B cell (primary cell): ENCODE measurements around the gene NPBWR2. TPM values are rescaled to one million over a fixed set of nuclear protein-coding genes. Genes with fewer than 3 reads are reported as not detected.
"Not testable (repeated sequence)": the region's sequence is repeated elsewhere in the genome, so short reads cannot be mapped to it uniquely, and the experiment has no call there.

Source experiments
- ATAC-seq: fragments of 200-7000 bp; cut with Tn5 transposase; one replicate; pipeline ENCODE4 v1.10.0; 2021; ENCODE audit warnings: low read depth, mild to moderate bottlenecking, moderate number of reproducible peaks, moderate library complexity
- CTCF ChIA-PET: fragments of 350-600 bp; sonication (Branson Sonifier 250); formaldehyde crosslinking; loops from one replicate; lab custom pipeline; 2021; ENCODE audit warnings: antibody characterized with exemption, inconsistent platforms; lab: Charles Lee
- POLR2A ChIA-PET: fragments of 350-600 bp; sonication (Branson Sonifier 250); formaldehyde crosslinking; loops from one replicate; lab custom pipeline; 2021; ENCODE audit warnings: antibody characterized with exemption; lab: Charles Lee
- DNase-seq: peaks from one replicate; pipeline ENCODE4 v3.0.0; 2013
- H2AFZ ChIP-seq: 2 replicates; pipeline ENCODE4 v1.6.1; 2012; ENCODE audit warnings: mild to moderate bottlenecking, low read depth, low read length; ENCODE audit not compliant: insufficient read depth, poor library complexity, severe bottlenecking
- H3K27ac ChIP-seq, 2 donors: 1 replicate in 1 of 2; 2 replicates in 1 of 2; pipeline ENCODE4 v1.5.1; 2012 to 2013; ENCODE audit warnings: low read length in 2 of 2, mild to moderate bottlenecking in 2 of 2, moderate library complexity in 1 of 2
- H3K27me3 ChIP-seq, 4 experiments: fragments of 200-600 bp in 1 of 4; sonication (generic) in 1 of 4; replicated peaks in 1 of 4; 1 replicate in 2 of 4; 2 replicates in 2 of 4; pipeline versions ENCODE4 v1.6.1 to v1.7.0; 2013 to 2016; ENCODE audit warnings: low read length in 3 of 4, mild to moderate bottlenecking in 2 of 4, mixed read lengths in 1 of 4, moderate library complexity in 1 of 4; ENCODE audit not compliant: insufficient read depth in 4 of 4, control insufficient read depth in 3 of 4; ENCODE audit errors: control extremely low read depth in 1 of 4
- H3K36me3 ChIP-seq, 2 experiments: replicated peaks in 1 of 2; 1 replicate in 1 of 2; 2 replicates in 1 of 2; pipeline versions ENCODE4 v1.6.1 to v1.7.1; 2013; ENCODE audit warnings: low read length in 1 of 2; ENCODE audit not compliant: insufficient read depth in 2 of 2, control insufficient read depth in 1 of 2; ENCODE audit errors: control extremely low read depth in 1 of 2, extremely low read depth in 1 of 2
- H3K4me1 ChIP-seq, 2 donors: fragments of 200-600 bp in 1 of 2; sonication (generic) in 1 of 2; 1 replicate in 1 of 2; 2 replicates in 1 of 2; pipeline versions ENCODE4 v1.5.1 to v1.6.1; 2013 to 2017; ENCODE audit warnings: low read length in 2 of 2; ENCODE audit not compliant: control insufficient read depth in 2 of 2, insufficient read depth in 2 of 2
- H3K4me2 ChIP-seq: replicated peaks from 2 replicates; pipeline ENCODE3; 2012; ENCODE audit warnings: mild to moderate bottlenecking, low read depth, low read length; ENCODE audit not compliant: poor library complexity, severe bottlenecking
- H3K4me3 ChIP-seq, 5 experiments: fragments of 200-600 bp in 1 of 5; sonication (generic) in 1 of 5; 1 replicate in 3 of 5; 2 replicates in 2 of 5; pipeline versions ENCODE4 v1.5.1 to v1.7.0; 2011 to 2016; ENCODE audit warnings: low read length in 4 of 5, mild to moderate bottlenecking in 4 of 5, low read depth in 2 of 5, control low read depth in 1 of 5, moderate library complexity in 1 of 5; ENCODE audit not compliant: insufficient read depth in 1 of 5; ENCODE audit errors: control extremely low read depth in 1 of 5, extremely low read depth in 1 of 5
- H3K79me2 ChIP-seq: fragments of 200-600 bp; sonication (generic); one replicate; pipeline ENCODE4 v1.6.0; 2016; ENCODE audit warnings: low read length; ENCODE audit not compliant: control insufficient read depth, insufficient read depth
- H3K9ac ChIP-seq: fragments of 200-600 bp; sonication (generic); 2 replicates; pipeline ENCODE4 v1.6.1; 2017; ENCODE audit warnings: mild to moderate bottlenecking, low read length, moderate library complexity
- H3K9me3 ChIP-seq, 3 donors: one replicate each; pipeline versions ENCODE4 v1.6.1 to v1.7.1; 2013; ENCODE audit warnings: low read length in 2 of 3; ENCODE audit not compliant: control insufficient read depth in 2 of 3, insufficient read depth in 1 of 3; ENCODE audit errors: control extremely low read depth in 1 of 3
- H4K20me1 ChIP-seq: 2 replicates; pipeline ENCODE4 v1.6.0; 2012; ENCODE audit warnings: mild to moderate bottlenecking, low read length; ENCODE audit not compliant: insufficient read depth, control insufficient read depth, poor library complexity, severe bottlenecking
- H3K27ac Mint-ChIP-seq: one replicate; pipeline ENCODE4 v1.8.0; 2021; ENCODE audit warnings: mixed read lengths
- H3K27me3 Mint-ChIP-seq: one replicate; pipeline ENCODE4 v1.8.0; 2021; ENCODE audit warnings: mixed read lengths
- H3K4me1 Mint-ChIP-seq: one replicate; pipeline ENCODE4 v1.8.0; 2021; ENCODE audit warnings: mixed read lengths
- H3K4me3 Mint-ChIP-seq: one replicate; pipeline ENCODE4 v1.8.0; 2021; ENCODE audit warnings: mixed read lengths
- H3K9me3 Mint-ChIP-seq: one replicate; pipeline ENCODE4 v1.8.0; 2022; ENCODE audit warnings: mixed read lengths; ENCODE audit not compliant: insufficient read depth
- EZH2 ChIP-seq: IDR thresholded peaks from 2 replicates; pipeline ENCODE4 v1.6.1; 2012; ENCODE audit warnings: borderline replicate concordance, low read depth, mild to moderate bottlenecking, moderate library complexity, low read length; ENCODE audit not compliant: insufficient read depth, poor library complexity, severe bottlenecking
- WGBS: methylation state at CpG from one replicate; pipeline ENCODE4 v1.1.5; 2013; ENCODE audit warnings: missing lambda C conversion rate; ENCODE audit not compliant: insufficient coverage; 5-methylcytosine and 5-hydroxymethylcytosine counted together
- intact Hi-C: fragments of 100-400 bp; cut with micrococcal nuclease; formaldehyde crosslinking; loops from one replicate; pipeline ENCODE4 v1.10.0; 2022
- polyA plus RNA-seq: library from polyadenylated mRNA; depleted of rRNA; stranded (reverse); fragments of >200 nt; gene quantifications from 2 replicates; pipeline ENCODE4 v1.2.3, GENCODE V29; 2012
- total RNA-seq, 2 donors: library from RNA; stranded (reverse); fragments of 120-200 nt in 1 of 2; gene quantifications; 1 replicate in 1 of 2; 2 replicates in 1 of 2; pipeline versions ENCODE4 v1.2.3 to v1.2.4, GENCODE V29; 2013 to 2022
- TF ChIP-seq, protein P1 (sequence below): fragments of 200-600 bp; IDR thresholded peaks from one replicate; pipeline ENCODE4 v1.8.0; 2022; ENCODE audit warnings: antibody characterized with exemption, mild to moderate bottlenecking

NPBWR2 gene
- total and polyA plus RNA-seq, 2 donors (not counting 1 experiment from before 2014, with no cell fraction given): 0.21 TPM; not detected in 1

DNA sequence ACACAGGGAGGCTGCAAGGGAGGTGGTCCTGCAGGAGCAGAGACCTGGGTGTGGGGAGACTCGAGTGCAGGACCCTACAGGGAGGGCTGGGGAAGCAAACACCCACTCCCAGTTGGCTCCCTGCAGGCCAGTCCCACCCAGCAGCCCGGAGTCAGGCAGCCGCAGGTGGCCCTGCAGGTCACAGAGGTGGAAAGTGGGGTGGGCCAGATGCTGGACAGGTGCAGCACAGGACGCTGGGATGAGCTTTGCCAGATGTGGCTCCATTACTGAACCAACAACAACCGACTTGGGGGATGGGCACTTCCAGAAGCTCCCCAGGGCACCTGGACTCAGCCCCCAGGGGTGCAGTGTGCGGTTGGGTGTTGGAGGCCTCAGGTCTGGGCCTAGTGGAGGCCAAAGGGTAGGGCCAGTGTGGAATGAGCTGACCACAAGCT, 30.2 kb upstream of the NPBWR2 start:
- Histone ChIP-seq H3K9me3 (no peaks in the 10 kb centered on the region), H3K79me2 (no peaks in the 10 kb centered on the region), H3K27ac (no peak overlapping the region), H3K4me3 (no peak overlapping the region), H3K9ac (no peak overlapping the region), H3K4me2 (no peak overlapping the region), H3K36me3 (no peaks in the 10 kb centered on the region), H4K20me1 (no peaks in the 10 kb centered on the region), H3K4me1 (no peaks in the 10 kb centered on the region), H2AFZ (no peak overlapping the region), H3K27me3 (no peaks in the 10 kb centered on the region)
- ChIA-PET POLR2A (no interaction called here), CTCF (no interaction called here)
- no peak for TF ChIP-seq EZH2
- TF ChIP-seq, protein P1, sequence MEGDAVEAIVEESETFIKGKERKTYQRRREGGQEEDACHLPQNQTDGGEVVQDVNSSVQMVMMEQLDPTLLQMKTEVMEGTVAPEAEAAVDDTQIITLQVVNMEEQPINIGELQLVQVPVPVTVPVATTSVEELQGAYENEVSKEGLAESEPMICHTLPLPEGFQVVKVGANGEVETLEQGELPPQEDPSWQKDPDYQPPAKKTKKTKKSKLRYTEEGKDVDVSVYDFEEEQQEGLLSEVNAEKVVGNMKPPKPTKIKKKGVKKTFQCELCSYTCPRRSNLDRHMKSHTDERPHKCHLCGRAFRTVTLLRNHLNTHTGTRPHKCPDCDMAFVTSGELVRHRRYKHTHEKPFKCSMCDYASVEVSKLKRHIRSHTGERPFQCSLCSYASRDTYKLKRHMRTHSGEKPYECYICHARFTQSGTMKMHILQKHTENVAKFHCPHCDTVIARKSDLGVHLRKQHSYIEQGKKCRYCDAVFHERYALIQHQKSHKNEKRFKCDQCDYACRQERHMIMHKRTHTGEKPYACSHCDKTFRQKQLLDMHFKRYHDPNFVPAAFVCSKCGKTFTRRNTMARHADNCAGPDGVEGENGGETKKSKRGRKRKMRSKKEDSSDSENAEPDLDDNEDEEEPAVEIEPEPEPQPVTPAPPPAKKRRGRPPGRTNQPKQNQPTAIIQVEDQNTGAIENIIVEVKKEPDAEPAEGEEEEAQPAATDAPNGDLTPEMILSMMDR: no peak
- intact Hi-C loops: no loop called here
- WGBS: 84% methylated on average over 6 of the region's 6 CpGs
- Mint-ChIP-seq H3K27me3 (peaks cover 17% of the 10 kb centered on the region), H3K27ac (no peak overlapping the region), H3K4me3 (no peak overlapping the region), H3K4me1 (no peaks in the 10 kb centered on the region), H3K9me3 (no peaks in the 10 kb centered on the region)
- no peak for DNase-seq
- no peak for ATAC-seq

DNA sequence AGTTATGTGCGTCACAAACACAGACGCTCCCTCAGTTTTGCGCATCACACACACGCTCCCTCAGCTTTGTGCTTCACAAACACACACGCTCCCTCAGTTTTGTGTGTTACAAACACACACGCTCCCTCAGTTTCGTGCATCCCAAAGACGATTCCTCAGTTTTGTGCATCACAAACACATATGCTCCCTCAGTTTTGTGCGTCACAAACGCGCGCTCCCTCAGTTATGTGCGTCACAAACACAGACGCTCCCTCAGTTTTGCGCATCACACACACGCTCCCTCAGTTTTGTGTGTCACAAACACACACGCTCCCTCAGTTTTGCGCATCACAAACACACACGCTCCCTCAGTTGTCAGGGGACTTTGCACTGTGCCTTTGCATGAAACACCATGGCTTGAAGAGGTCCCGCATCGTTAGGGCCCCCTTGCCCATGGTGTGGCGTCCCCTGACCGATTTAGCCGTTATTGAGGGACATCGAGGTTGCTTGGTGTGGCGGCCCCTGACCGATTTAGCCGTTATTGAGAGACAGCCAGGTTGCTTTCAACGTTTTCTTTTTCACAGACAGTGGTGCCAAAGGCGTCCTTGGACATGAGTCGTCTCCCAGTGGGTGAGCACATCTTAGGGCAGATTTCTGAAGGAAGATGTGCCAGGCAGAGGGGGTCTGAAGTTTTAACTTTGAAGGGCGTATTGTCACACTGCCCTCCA, 28.8 kb upstream of the NPBWR2 start:
- Mint-ChIP-seq H3K27me3 (peaks cover 17% of the 10 kb centered on the region), H3K4me3 (no peak overlapping the region), H3K27ac (no peak overlapping the region), H3K9me3 (no peaks in the 10 kb centered on the region), H3K4me1 (no peaks in the 10 kb centered on the region)
- TF ChIP-seq, protein P1: no peak
- TF ChIP-seq EZH2: no peak
- DNase-seq (no peak), ATAC-seq (no peak)
- WGBS: 90% methylated on average over 30 of the region's 32 CpGs
- no peak overlapping the region for H3K4me3 ChIP-seq
- H3K27me3 ChIP-seq: no peaks in the 10 kb centered on the region
- H3K79me2 ChIP-seq: no peaks in the 10 kb centered on the region
- no peak overlapping the region for H3K27ac ChIP-seq
- intact Hi-C loops: no loop called here
- H3K36me3 ChIP-seq: no peaks in the 10 kb centered on the region
- ChIA-PET CTCF (no interaction called here), POLR2A (no interaction called here)
- no peaks in the 10 kb centered on the region for H3K9me3 ChIP-seq
- no peaks in the 10 kb centered on the region for H4K20me1 ChIP-seq
- H3K4me2 ChIP-seq: no peak overlapping the region
- no peak overlapping the region for H2AFZ ChIP-seq
- no peaks in the 10 kb centered on the region for H3K4me1 ChIP-seq
- no peak overlapping the region for H3K9ac ChIP-seq

DNA sequence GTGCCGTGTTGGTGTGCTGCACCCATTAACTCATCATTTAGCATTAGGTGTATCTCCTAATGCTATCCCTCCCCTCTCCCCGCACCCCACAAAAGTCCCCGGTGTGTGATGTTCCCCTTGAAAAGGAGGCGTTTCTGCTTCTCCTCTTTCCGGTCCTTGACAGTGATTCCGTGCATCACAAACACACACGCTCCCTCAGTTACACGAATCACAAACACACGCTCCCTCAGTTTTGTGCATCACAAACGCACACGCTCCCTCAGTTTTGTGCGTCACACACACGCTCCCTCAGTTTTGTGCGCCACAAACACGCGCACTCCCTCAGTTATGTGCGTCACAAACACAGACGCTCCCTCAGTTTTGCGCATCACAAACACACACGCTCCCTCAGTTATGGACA, 27.4 kb upstream of the NPBWR2 start:
- DNase-seq, H3K79me2 ChIP-seq, H3K27ac ChIP-seq, intact Hi-C loops, H3K36me3 ChIP-seq, H3K4me1 Mint-ChIP-seq, ATAC-seq, H3K9ac ChIP-seq, POLR2A ChIA-PET, H3K4me1 ChIP-seq, H2AFZ ChIP-seq, H3K9me3 ChIP-seq, H3K27ac Mint-ChIP-seq, CTCF ChIA-PET, H3K4me3 ChIP-seq, H3K4me2 ChIP-seq, H3K27me3 ChIP-seq, H4K20me1 ChIP-seq, H3K4me3 Mint-ChIP-seq, H3K9me3 Mint-ChIP-seq: not testable (repeated sequence)
- WGBS: 89% methylated on average over 17 of the region's 20 CpGs
- peaks cover 13% of the 10 kb centered on the region for H3K27me3 Mint-ChIP-seq
